ENCODE results near the gene PARP15.

Gene PARP15

GRCh38 chr3:122548619-122549018 lies 28.8 kb upstream of the PARP15 start:
- Histone ChIP-seq H3K9me3 (ENCODE audit: insufficient read depth, low read length, severe bottlenecking) (no peaks in the 10 kb centered on the region), H3K4me3 (ENCODE audit: low read depth in 1 of 2, low read length in 2 of 2) (no peak overlapping the region), H3K36me3 (ENCODE audit: insufficient read depth, low read length) (peaks cover 79% of the 10 kb centered on the region; the same call in 1 of the 2 replicates), H3K9ac (ENCODE audit: low read depth, low read length) (no peak overlapping the region), H3K27ac (ENCODE audit: low read length) (no peak overlapping the region), H3K4me1 (ENCODE audit: insufficient read depth, low read length) (no peaks in the 10 kb centered on the region), H2AFZ (ENCODE audit: low read depth, low read length) (no peak overlapping the region), H3K27me3 (ENCODE audit: insufficient read depth, low read length, poor library complexity) (no peaks in the 10 kb centered on the region), H3K4me2 (ENCODE audit: insufficient read depth, low read length) (no peak overlapping the region), H3K79me2 (ENCODE audit: insufficient read depth, low read length) (no peaks in the 10 kb centered on the region), H4K20me1 (ENCODE audit: insufficient read depth, low read length) (no peaks in the 10 kb centered on the region)
- ATAC-seq (ENCODE audit: insufficient read depth, low read depth) (no peak), DNase-seq (no peak)
- TF ChIP-seq CTCF (IDR thresholded peaks at IDR 0.05; ENCODE audit: borderline replicate concordance, extremely low read depth, low read length, poor library complexity, severe bottlenecking) (no peak), EZH2 (IDR thresholded peaks at IDR 0.05; ENCODE audit: borderline replicate concordance, low read depth, low read length, severe bottlenecking) (no peak)

GRCh38 chr3:122553171-122553570 lies 24.3 kb upstream of the PARP15 start:
- H4K20me1 ChIP-seq (ENCODE audit: insufficient read depth, low read length) = no peaks in the 10 kb centered on the region
- DNase-seq (no peak), ATAC-seq (ENCODE audit: insufficient read depth, low read depth) (no peak)
- H3K9ac ChIP-seq (ENCODE audit: low read depth, low read length) = no peak overlapping the region
- no peak overlapping the region for H3K27ac ChIP-seq (ENCODE audit: low read length)
- no peaks in the 10 kb centered on the region for H3K79me2 ChIP-seq (ENCODE audit: insufficient read depth, low read length)
- no peaks in the 10 kb centered on the region for H3K9me3 ChIP-seq (ENCODE audit: insufficient read depth, low read length, severe bottlenecking)
- TF ChIP-seq EZH2 (IDR thresholded peaks at IDR 0.05; ENCODE audit: borderline replicate concordance, low read depth, low read length, severe bottlenecking) (no peak), CTCF (IDR thresholded peaks at IDR 0.05; ENCODE audit: borderline replicate concordance, extremely low read depth, low read length, poor library complexity, severe bottlenecking) (no peak)
- H3K27me3 ChIP-seq (ENCODE audit: insufficient read depth, low read length, poor library complexity) = no peaks in the 10 kb centered on the region
- no peaks in the 10 kb centered on the region for H3K4me1 ChIP-seq (ENCODE audit: insufficient read depth, low read length)
- no peak overlapping the region for H2AFZ ChIP-seq (ENCODE audit: low read depth, low read length)
- H3K4me3 ChIP-seq (ENCODE audit: low read depth in 1 of 2, low read length in 2 of 2) = no peak overlapping the region
- H3K4me2 ChIP-seq (ENCODE audit: insufficient read depth, low read length) = no peak overlapping the region
- peaks cover 80% of the 10 kb centered on the region for H3K36me3 ChIP-seq (ENCODE audit: insufficient read depth, low read length)

GRCh38 chr3:122555275-122556071 lies 22.0 kb upstream of the PARP15 start:
- TF ChIP-seq EZH2 (IDR thresholded peaks at IDR 0.05; ENCODE audit: borderline replicate concordance, low read depth, low read length, severe bottlenecking) = no peak
- no peak for TF ChIP-seq CTCF (IDR thresholded peaks at IDR 0.05; ENCODE audit: borderline replicate concordance, extremely low read depth, low read length, poor library complexity, severe bottlenecking)
- H3K4me3 ChIP-seq (ENCODE audit: low read depth in 1 of 2, low read length in 2 of 2) = no peak overlapping the region
- no peak overlapping the region for H3K9ac ChIP-seq (ENCODE audit: low read depth, low read length)
- ATAC-seq (ENCODE audit: insufficient read depth, low read depth) (no peak), DNase-seq (no peak)
- H3K4me2 ChIP-seq (ENCODE audit: insufficient read depth, low read length) = no peak overlapping the region
- no peak overlapping the region for H3K27ac ChIP-seq (ENCODE audit: low read length)
- H3K79me2 ChIP-seq (ENCODE audit: insufficient read depth, low read length) = no peaks in the 10 kb centered on the region
- no peaks in the 10 kb centered on the region for H3K27me3 ChIP-seq (ENCODE audit: insufficient read depth, low read length, poor library complexity)
- H3K9me3 ChIP-seq (ENCODE audit: insufficient read depth, low read length, severe bottlenecking) = no peaks in the 10 kb centered on the region
- H4K20me1 ChIP-seq (ENCODE audit: insufficient read depth, low read length) = no peaks in the 10 kb centered on the region
- H3K4me1 ChIP-seq (ENCODE audit: insufficient read depth, low read length) = no peaks in the 10 kb centered on the region
- H3K36me3 ChIP-seq (ENCODE audit: insufficient read depth, low read length) = peaks cover 77% of the 10 kb centered on the region
- no peak overlapping the region for H2AFZ ChIP-seq (ENCODE audit: low read depth, low read length)

Data from DND-41 (cell line).